ENCODE measurements around the gene XCL1.
A peak's percentile ranks its signal among the peaks of the same experiment; 100 is the strongest.
"Not testable (repeated sequence)": the region's sequence is repeated elsewhere in the genome, so short reads cannot be mapped to it uniquely, and the experiment has no call there.

XCL1 gene

GRCh38 chr1:168568346-168568745, 8.1 kb upstream of the XCL1 start:
- no peak for DNase-seq

- DNase-seq, result no peak
Observed at GRCh38 chr1:168570652-168571051, 5.8 kb upstream of the XCL1 start.

- DNase-seq, result no peak
Observed at GRCh38 chr1:168572633-168573032, 3.8 kb upstream of the XCL1 start.

- peak; percentile 25 for DNase-seq
Observed at GRCh38 chr1:168574234-168574633, 2.2 kb upstream of the XCL1 start.

- not testable (repeated sequence) for DNase-seq
Observed at GRCh38 chr1:168578531-168579185, 2.3 kb downstream of the XCL1 start.

- not testable (repeated sequence) for DNase-seq
Observed at GRCh38 chr1:168580290-168580689, 3.9 kb downstream of the XCL1 start.

GRCh38 chr1:168580991-168581390, 4.6 kb downstream of the XCL1 start:
- not testable (repeated sequence) for DNase-seq

GRCh38 chr1:168581817-168582572, 5.6 kb downstream of the XCL1 start:
- DNase-seq, result no peak

GRCh38 chr1:168582688-168583336, 6.4 kb downstream of the XCL1 start:
- DNase-seq, result no peak

- DNase-seq, result no peak
Observed at GRCh38 chr1:168583571-168583970, 7.2 kb downstream of the XCL1 start.

GRCh38 chr1:168585191-168585590, 8.8 kb downstream of the XCL1 start:
- no peak for DNase-seq

GRCh38 chr1:168585937-168586336, 9.5 kb downstream of the XCL1 start:
- no peak for DNase-seq

- no peak for DNase-seq
Observed at GRCh38 chr1:168589167-168589566, 12.8 kb downstream of the XCL1 start.

GRCh38 chr1:168591066-168591465, 14.7 kb downstream of the XCL1 start:
- no peak for DNase-seq

GRCh38 chr1:168591641-168592250, 15.3 kb downstream of the XCL1 start:
- DNase-seq, result no peak

GRCh38 chr1:168595403-168595802, 19.0 kb downstream of the XCL1 start:
- DNase-seq, result not testable (repeated sequence)

- no peak for DNase-seq
Observed at GRCh38 chr1:168598125-168598524, 21.7 kb downstream of the XCL1 start.

GRCh38 chr1:168598892-168599291, 22.5 kb downstream of the XCL1 start:
- DNase-seq, result no peak

GRCh38 chr1:168599641-168600040, 23.2 kb downstream of the XCL1 start:
- DNase-seq, result no peak

GRCh38 chr1:168601051-168601450, 24.6 kb downstream of the XCL1 start:
- no peak for DNase-seq

- peak; percentile 80 for DNase-seq
Observed at GRCh38 chr1:168603501-168604110, 27.2 kb downstream of the XCL1 start.

- no peak for DNase-seq
Observed at GRCh38 chr1:168605443-168605842, 29.0 kb downstream of the XCL1 start.

- no peak for DNase-seq
Observed at GRCh38 chr1:168606096-168606495, 29.7 kb downstream of the XCL1 start.

Measured in NCI-H146 (cell line).